Measurements from ENCODE around the gene SLC7A14. TPM values are rescaled to one million over a fixed set of nuclear protein-coding genes. Genes with fewer than 3 reads are reported as not detected.

The SLC7A14 gene
- total RNA-seq, 1 experiment from 2014 or later: not detected

GRCh38 chr3:170421758-170422157, 164.1 kb downstream of the SLC7A14 start:
- H3K9me3 ChIP-seq (ENCODE audit: low read depth, low read length, poor library complexity, severe bottlenecking): no peaks in the 10 kb centered on the region

DNA sequence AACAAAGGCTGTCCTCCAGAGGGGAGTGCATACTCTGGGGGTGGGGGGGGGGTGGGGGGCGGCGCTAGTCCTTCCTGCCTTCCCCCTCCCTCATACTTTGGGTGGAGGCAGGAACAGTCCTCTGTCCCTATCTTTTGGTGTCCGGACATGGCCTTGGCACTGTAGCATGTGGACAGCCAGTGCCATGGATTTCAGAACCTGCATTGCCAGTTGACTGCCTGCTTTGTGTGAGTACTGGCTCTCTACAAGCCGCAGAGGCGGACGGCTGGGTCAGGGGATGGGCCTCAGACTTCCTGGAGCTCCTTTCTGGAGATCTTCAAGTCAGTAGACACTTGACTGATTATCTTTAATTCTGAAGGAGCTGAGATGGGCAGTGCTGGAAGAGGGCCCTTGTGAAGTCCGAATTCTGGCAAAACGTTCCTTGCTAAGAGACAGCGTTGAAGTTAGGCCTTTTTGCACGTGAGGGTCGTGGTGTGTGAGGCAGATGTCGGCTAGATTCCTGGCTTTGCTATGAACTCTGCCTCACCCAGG, 164.7 kb downstream of the SLC7A14 start:
- BruUV-seq (replicated peaks): no TSS peak
- POLR2A ChIA-PET (ENCODE audit: low non-redundant PET): no interaction called here
- intact Hi-C loops (cut with micrococcal nuclease; ENCODE audit: unreplicated experiment): no loop called here

More at GRCh38 chr3:170421758-170422157, 164.1 kb downstream of the SLC7A14 start:
- no peak for TF ChIP-seq EZH2 (IDR thresholded peaks at IDR 0.05; ENCODE audit: borderline replicate concordance, low read depth, low read length, poor library complexity, severe bottlenecking)
- TF ChIP-seq CTCF (conservative IDR thresholded peaks at IDR 0.05; ENCODE audit: low read depth, low read length): no peak
- ChIA-PET CTCF (no interaction called here), POLR2A (ENCODE audit: low non-redundant PET) (no interaction called here)
- DNase-seq (ENCODE audit: low spot score): no peak
- H3K4me1 ChIP-seq (ENCODE audit: insufficient read depth, low read length, poor library complexity, severe bottlenecking): no peaks in the 10 kb centered on the region
- H3K27ac ChIP-seq (ENCODE audit: low read depth, low read length, poor library complexity, severe bottlenecking): no peak overlapping the region
- H3K27me3 ChIP-seq (replicated peaks; ENCODE audit: insufficient read depth, low read depth, low read length, poor library complexity): no peaks in the 10 kb centered on the region
- H3K36me3 ChIP-seq (ENCODE audit: insufficient read depth, low read length, poor library complexity, severe bottlenecking): no peaks in the 10 kb centered on the region
- H3K4me3 ChIP-seq (ENCODE audit: low read depth, low read length, poor library complexity, severe bottlenecking): no peak overlapping the region
- no TSS peak for BruUV-seq (replicated peaks)
- intact Hi-C loops (cut with micrococcal nuclease; ENCODE audit: unreplicated experiment): no loop called here

DNA sequence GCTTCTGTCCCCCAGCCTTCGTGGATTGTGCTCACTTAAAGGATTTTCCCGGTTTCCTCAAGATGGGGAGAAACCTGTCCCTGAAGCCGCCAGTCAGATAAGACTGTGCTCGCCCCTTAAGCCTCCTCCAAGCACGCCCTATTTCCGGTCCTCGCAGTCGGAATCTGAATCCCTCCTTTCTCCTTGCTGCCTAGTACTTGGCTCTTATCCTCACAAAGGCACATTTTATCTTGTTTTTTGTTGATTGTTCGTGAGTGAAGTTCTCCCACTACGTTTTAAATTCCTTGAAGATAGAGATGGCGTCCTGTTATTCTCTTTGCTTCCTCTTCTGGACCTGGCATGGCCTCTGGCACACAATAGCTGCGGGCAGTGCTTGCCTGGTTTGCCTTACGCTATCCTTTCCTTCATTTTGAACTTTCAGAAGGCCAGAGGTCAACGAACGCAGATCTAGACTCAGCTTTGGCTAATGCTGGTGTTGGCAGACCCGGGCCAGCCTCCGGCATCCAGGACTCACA, 165.5 kb downstream of the SLC7A14 start:
- intact Hi-C loops (cut with micrococcal nuclease; ENCODE audit: unreplicated experiment): no loop called here
- DNase-seq (ENCODE audit: low spot score): peak; percentile 34

More for the DNA sequence above, 164.7 kb downstream of the SLC7A14 start:
- H3K27me3 ChIP-seq (replicated peaks; ENCODE audit: insufficient read depth, low read depth, low read length, poor library complexity): no peaks in the 10 kb centered on the region
- no peaks in the 10 kb centered on the region for H3K36me3 ChIP-seq (ENCODE audit: insufficient read depth, low read length, poor library complexity, severe bottlenecking)
- no peak for DNase-seq (ENCODE audit: low spot score)
- H3K27ac ChIP-seq (ENCODE audit: low read depth, low read length, poor library complexity, severe bottlenecking): no peak overlapping the region
- TF ChIP-seq EZH2 (IDR thresholded peaks at IDR 0.05; ENCODE audit: borderline replicate concordance, low read depth, low read length, poor library complexity, severe bottlenecking): no peak
- TF ChIP-seq CTCF (conservative IDR thresholded peaks at IDR 0.05; ENCODE audit: low read depth, low read length): no peak
- CTCF ChIA-PET: no interaction called here
- no peaks in the 10 kb centered on the region for H3K4me1 ChIP-seq (ENCODE audit: insufficient read depth, low read length, poor library complexity, severe bottlenecking)
- H3K4me3 ChIP-seq (ENCODE audit: low read depth, low read length, poor library complexity, severe bottlenecking): no peak overlapping the region
- H3K9me3 ChIP-seq (ENCODE audit: low read depth, low read length, poor library complexity, severe bottlenecking): no peaks in the 10 kb centered on the region

More for the DNA sequence above, 165.5 kb downstream of the SLC7A14 start:
- TF ChIP-seq CTCF (conservative IDR thresholded peaks at IDR 0.05; ENCODE audit: low read depth, low read length): no peak
- no peak for TF ChIP-seq EZH2 (IDR thresholded peaks at IDR 0.05; ENCODE audit: borderline replicate concordance, low read depth, low read length, poor library complexity, severe bottlenecking)
- no peaks in the 10 kb centered on the region for H3K4me1 ChIP-seq (ENCODE audit: insufficient read depth, low read length, poor library complexity, severe bottlenecking)
- no peak overlapping the region for H3K4me3 ChIP-seq (ENCODE audit: low read depth, low read length, poor library complexity, severe bottlenecking)
- ChIA-PET POLR2A (ENCODE audit: low non-redundant PET) (no interaction called here), CTCF (no interaction called here)
- no peaks in the 10 kb centered on the region for H3K9me3 ChIP-seq (ENCODE audit: low read depth, low read length, poor library complexity, severe bottlenecking)
- BruUV-seq (replicated peaks): no TSS peak
- no peaks in the 10 kb centered on the region for H3K27me3 ChIP-seq (replicated peaks; ENCODE audit: insufficient read depth, low read depth, low read length, poor library complexity)
- no peaks in the 10 kb centered on the region for H3K36me3 ChIP-seq (ENCODE audit: insufficient read depth, low read length, poor library complexity, severe bottlenecking)
- H3K27ac ChIP-seq (ENCODE audit: low read depth, low read length, poor library complexity, severe bottlenecking): no peak overlapping the region

All from A673 (cell line).